ENCODE measurements around the gene ORC6. TPM values are rescaled to one million over a fixed set of nuclear protein-coding genes. Genes with fewer than 3 reads are reported as not detected.

The ORC6 gene
- total RNA-seq, 1 donor from 2014 or later: 1.3 TPM

- Histone ChIP-seq H3K4me1 (no peaks in the 10 kb centered on the region), H3K9me3 (no peaks in the 10 kb centered on the region), H3K27me3 (ENCODE audit: low read depth) (no peaks in the 10 kb centered on the region), H3K27ac (no peak overlapping the region), H3K36me3 (no peaks in the 10 kb centered on the region), H3K4me3 (no peak overlapping the region)
- DNase-seq: no peak
- intact Hi-C loops (cut with DNase I): no loop called here
- ATAC-seq: no peak
- no peak for TF ChIP-seq CTCF (IDR thresholded peaks at IDR 0.05)
Observed at GRCh38 chr16:46720619-46721018, 31.2 kb downstream of the ORC6 start.

- Histone ChIP-seq H3K4me3 (no peak overlapping the region), H3K27me3 (ENCODE audit: low read depth) (no peaks in the 10 kb centered on the region), H3K9me3 (no peaks in the 10 kb centered on the region), H3K36me3 (no peaks in the 10 kb centered on the region), H3K4me1 (no peaks in the 10 kb centered on the region), H3K27ac (no peak overlapping the region)
- no peak for ATAC-seq
- no peak for TF ChIP-seq CTCF (IDR thresholded peaks at IDR 0.05)
- DNase-seq: no peak
- intact Hi-C loops (cut with DNase I): no loop called here
Observed at GRCh38 chr16:46721885-46722284, 32.4 kb downstream of the ORC6 start.

GRCh38 chr16:46727184-46727583, 37.7 kb downstream of the ORC6 start:
- Histone ChIP-seq H3K36me3 (no peaks in the 10 kb centered on the region), H3K9me3 (no peaks in the 10 kb centered on the region), H3K27me3 (ENCODE audit: low read depth) (no peaks in the 10 kb centered on the region), H3K4me3 (no peak overlapping the region), H3K4me1 (no peaks in the 10 kb centered on the region), H3K27ac (no peak overlapping the region)
- ATAC-seq (no peak), DNase-seq (no peak)
- no peak for TF ChIP-seq CTCF (IDR thresholded peaks at IDR 0.05)
- intact Hi-C loops (cut with DNase I): no loop called here

GRCh38 chr16:46727630-46728029, 38.2 kb downstream of the ORC6 start:
- ATAC-seq: no peak
- TF ChIP-seq CTCF (IDR thresholded peaks at IDR 0.05): no peak

GRCh38 chr16:46728806-46729205, 39.3 kb downstream of the ORC6 start:
- DNase-seq: no peak

More at GRCh38 chr16:46727630-46728029, 38.2 kb downstream of the ORC6 start:
- H3K4me1 ChIP-seq: no peaks in the 10 kb centered on the region
- H3K9me3 ChIP-seq: no peaks in the 10 kb centered on the region
- intact Hi-C loops (cut with DNase I): no loop called here
- no peak overlapping the region for H3K4me3 ChIP-seq
- no peak for DNase-seq
- no peaks in the 10 kb centered on the region for H3K36me3 ChIP-seq
- no peaks in the 10 kb centered on the region for H3K27me3 ChIP-seq (ENCODE audit: low read depth)
- H3K27ac ChIP-seq: no peak overlapping the region

More at GRCh38 chr16:46728806-46729205, 39.3 kb downstream of the ORC6 start:
- H3K27ac ChIP-seq: no peak overlapping the region
- no peaks in the 10 kb centered on the region for H3K9me3 ChIP-seq
- TF ChIP-seq CTCF (IDR thresholded peaks at IDR 0.05): no peak
- no peak overlapping the region for H3K4me3 ChIP-seq
- H3K4me1 ChIP-seq: no peaks in the 10 kb centered on the region
- no peak for ATAC-seq
- H3K36me3 ChIP-seq: no peaks in the 10 kb centered on the region
- no peaks in the 10 kb centered on the region for H3K27me3 ChIP-seq (ENCODE audit: low read depth)
- intact Hi-C loops (cut with DNase I): no loop called here

Measured in lower lobe of right lung (tissue), 2 donors.